PC-3 (cell line): ENCODE measurements around the gene ANKRD23.

Experiments used
- EZH2phosphoT487 ChIP-seq: fragments of 300-600 bp; sonication (generic); IDR thresholded peaks from 2 replicates; pipeline ENCODE4 v1.6.1; 2018; ENCODE audit warnings: mild to moderate bottlenecking, antibody characterized with exemption, low read length, borderline replicate concordance
- TF ChIP-seq, protein P1 (sequence below): fragments of 300-600 bp; sonication (generic); conservative IDR thresholded peaks from 2 replicates; pipeline ENCODE4 v1.5.1; 2017; ENCODE audit warnings: antibody characterized with exemption, low read depth, mild to moderate bottlenecking, low read length

DNA sequence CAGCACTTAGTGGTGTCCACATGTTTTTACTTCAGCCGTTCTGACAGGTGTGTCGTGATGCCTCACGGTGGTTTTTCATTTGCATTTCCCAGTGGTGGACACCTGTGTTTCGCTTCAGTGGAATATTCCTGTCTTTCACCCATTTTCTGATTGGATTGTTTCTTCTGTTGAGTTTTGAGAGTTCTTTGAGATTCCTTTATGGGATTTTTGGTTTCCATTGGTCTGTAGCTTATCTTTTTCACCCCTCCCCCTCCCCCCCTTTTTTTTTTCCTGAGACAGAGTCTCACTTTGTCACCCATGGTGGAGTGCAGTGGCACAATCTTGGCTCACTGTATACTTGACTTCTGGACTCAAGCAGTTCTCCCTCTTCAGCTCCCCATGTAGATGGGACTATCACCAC is 8.0 kb downstream of the ANKRD23 start:
- TF ChIP-seq, protein P1, sequence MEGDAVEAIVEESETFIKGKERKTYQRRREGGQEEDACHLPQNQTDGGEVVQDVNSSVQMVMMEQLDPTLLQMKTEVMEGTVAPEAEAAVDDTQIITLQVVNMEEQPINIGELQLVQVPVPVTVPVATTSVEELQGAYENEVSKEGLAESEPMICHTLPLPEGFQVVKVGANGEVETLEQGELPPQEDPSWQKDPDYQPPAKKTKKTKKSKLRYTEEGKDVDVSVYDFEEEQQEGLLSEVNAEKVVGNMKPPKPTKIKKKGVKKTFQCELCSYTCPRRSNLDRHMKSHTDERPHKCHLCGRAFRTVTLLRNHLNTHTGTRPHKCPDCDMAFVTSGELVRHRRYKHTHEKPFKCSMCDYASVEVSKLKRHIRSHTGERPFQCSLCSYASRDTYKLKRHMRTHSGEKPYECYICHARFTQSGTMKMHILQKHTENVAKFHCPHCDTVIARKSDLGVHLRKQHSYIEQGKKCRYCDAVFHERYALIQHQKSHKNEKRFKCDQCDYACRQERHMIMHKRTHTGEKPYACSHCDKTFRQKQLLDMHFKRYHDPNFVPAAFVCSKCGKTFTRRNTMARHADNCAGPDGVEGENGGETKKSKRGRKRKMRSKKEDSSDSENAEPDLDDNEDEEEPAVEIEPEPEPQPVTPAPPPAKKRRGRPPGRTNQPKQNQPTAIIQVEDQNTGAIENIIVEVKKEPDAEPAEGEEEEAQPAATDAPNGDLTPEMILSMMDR, result no peak
- no peak for TF ChIP-seq EZH2phosphoT487
